ELF-1 (cell line): ENCODE data around the gene ANO2.
A peak's percentile ranks its signal among the peaks of the same experiment; 100 is the strongest.

Experiments
- DNase-seq: peaks from one replicate; pipeline ENCODE4 v3.0.0-alpha.2; 2016; ENCODE audit warnings: low read depth, low spot score

Gene ANO2

GRCh38 chr12:5964913-5965900 is 20.1 kb upstream of the ANO2 start:
- DNase-seq = peak; percentile 44

- no peak for DNase-seq
Measured at GRCh38 chr12:5963515-5963914, 18.5 kb upstream of the ANO2 start.

GRCh38 chr12:5960783-5961182 is 15.7 kb upstream of the ANO2 start:
- peak; percentile 45 for DNase-seq

GRCh38 chr12:5956987-5957386 is 11.9 kb upstream of the ANO2 start:
- no peak for DNase-seq

- no peak for DNase-seq
Measured at GRCh38 chr12:5954661-5955060, 9.6 kb upstream of the ANO2 start.

GRCh38 chr12:5953835-5954586 is 9.0 kb upstream of the ANO2 start:
- DNase-seq = no peak

GRCh38 chr12:5952031-5952430 is 7.0 kb upstream of the ANO2 start:
- no peak for DNase-seq

GRCh38 chr12:5948696-5949095 is 3.6 kb upstream of the ANO2 start:
- peak; percentile 32 for DNase-seq

- no peak for DNase-seq
Measured at GRCh38 chr12:5947006-5947405, 1.9 kb upstream of the ANO2 start.

GRCh38 chr12:5946388-5946787 is 1.3 kb upstream of the ANO2 start:
- DNase-seq = no peak

GRCh38 chr12:5944688-5945070 is 380 bp downstream of the ANO2 start:
- DNase-seq = no peak

- DNase-seq = no peak
Measured at GRCh38 chr12:5944053-5944452, 1.0 kb downstream of the ANO2 start.

- DNase-seq = no peak
Measured at GRCh38 chr12:5941907-5942306, 3.2 kb downstream of the ANO2 start.

GRCh38 chr12:5927732-5928516 is 17.1 kb downstream of the ANO2 start:
- no peak for DNase-seq

GRCh38 chr12:5925646-5926045 is 19.4 kb downstream of the ANO2 start:
- DNase-seq = no peak

- no peak for DNase-seq
Measured at GRCh38 chr12:5924342-5924741, 20.7 kb downstream of the ANO2 start.

- DNase-seq = no peak
Measured at GRCh38 chr12:5923751-5924150, 21.3 kb downstream of the ANO2 start.

GRCh38 chr12:5923043-5923605 is 21.9 kb downstream of the ANO2 start:
- no peak for DNase-seq

- no peak for DNase-seq
Measured at GRCh38 chr12:5921966-5922899, 22.8 kb downstream of the ANO2 start.
